ENCODE data around the gene PGA3.
"Not testable (repeated sequence)": the region's sequence is repeated elsewhere in the genome, so short reads cannot be mapped to it uniquely, and the experiment has no call there.

The PGA3 gene
- total RNA-seq = 0 reads per million in 3 experiments

GRCh38 chr11:61202950-61203746 lies at the start of gene PGA3:
PGA3 (plus strand) TSS chr11:61203515; CDS start chr11:61203565, 50 bp downstream.
- DNase-seq = not testable (repeated sequence)

GRCh38 chr11:61153593-61154095 lies 49.7 kb upstream of the PGA3 start:
- DNase-seq = no peak

GRCh38 chr11:61154528-61154927 lies 48.8 kb upstream of the PGA3 start:
- no peak for DNase-seq

- no peak for DNase-seq
These were observed 48.0 kb upstream of the PGA3 start for GRCh38 chr11:61155312-61155711.

GRCh38 chr11:61155741-61156140 lies 47.6 kb upstream of the PGA3 start:
- no peak for DNase-seq

- no peak for DNase-seq
These were observed 45.6 kb upstream of the PGA3 start for GRCh38 chr11:61157743-61158142.

GRCh38 chr11:61158691-61159381 lies 44.5 kb upstream of the PGA3 start:
- DNase-seq = no peak

GRCh38 chr11:61160487-61161189 lies 42.7 kb upstream of the PGA3 start:
- peak; percentile 4 for DNase-seq

GRCh38 chr11:61161190-61162091 lies 41.9 kb upstream of the PGA3 start, which contains the start of gene VPS37C:
VPS37C (minus strand) TSS chr11:61161426; CDS start chr11:61138829, 22,597 bp downstream.
- peak; percentile 89 for DNase-seq

- DNase-seq = peak; percentile 9
These were observed 41.0 kb upstream of the PGA3 start for GRCh38 chr11:61162092-61162941.

GRCh38 chr11:61163021-61163420 lies 40.3 kb upstream of the PGA3 start:
- DNase-seq = no peak

GRCh38 chr11:61163714-61164605 lies 39.4 kb upstream of the PGA3 start:
- DNase-seq = no peak

GRCh38 chr11:61164606-61165424 lies 38.5 kb upstream of the PGA3 start:
- DNase-seq = no peak

- not testable (repeated sequence) for DNase-seq
These were observed 37.5 kb upstream of the PGA3 start for GRCh38 chr11:61165785-61166184.

- DNase-seq = not testable (repeated sequence)
These were observed 37.0 kb upstream of the PGA3 start for GRCh38 chr11:61166331-61166730.

GRCh38 chr11:61168042-61168688 lies 35.1 kb upstream of the PGA3 start:
- DNase-seq = no peak

- DNase-seq = no peak
These were observed 34.5 kb upstream of the PGA3 start for GRCh38 chr11:61168800-61169199.

- no peak for DNase-seq
These were observed 32.7 kb upstream of the PGA3 start for GRCh38 chr11:61170566-61170965.
